Left ventricle myocardium superior (tissue), 1 donor: ENCODE measurements around the gene STIM2. TPM values are rescaled to one million over a fixed set of nuclear protein-coding genes. Genes with fewer than 3 reads are reported as not detected.
"Not testable (repeated sequence)": the region's sequence is repeated elsewhere in the genome, so short reads cannot be mapped to it uniquely, and the experiment has no call there.

Experiments
- ATAC-seq: fragments of 200-7000 bp; cut with Tn5 transposase; one replicate; pipeline ENCODE4 v1.9.1; 2020; ENCODE audit warnings: mild to moderate bottlenecking, moderate library complexity
- DNase-seq: peaks from one replicate; pipeline ENCODE4 v3.0.0-alpha.2; 2020
- intact Hi-C: fragments of 100-400 bp; cut with micrococcal nuclease; formaldehyde crosslinking; loops from one replicate; pipeline ENCODE4 v1.11.0; 2022
- long read RNA-seq: library from polyadenylated mRNA; unstranded; transcript quantifications from one replicate; pipeline ENCODE4 v2.0.0, GENCODE V29; 2021
- total RNA-seq: library from RNA; stranded (reverse); fragmentation: NEBNext Ultra II Directional; extraction: Animal tissue kit (Norgen Biotek cat#: 25700); gene quantifications from one replicate; pipeline ENCODE4 v1.2.1, GENCODE V29; 2021
- donor health status: DM: no; HTN: yes; CAD: no; lungs with severe emphysema.

Gene STIM2
- total RNA-seq = 12.5 TPM
- long read RNA-seq, full-length matches to known transcripts = 2 of 15 reads
- long read RNA-seq, partial matches to known transcripts = 6 of 15 reads
- long read RNA-seq, other reads (novel, unspliced or antisense) = 7 of 15 reads

GRCh38 chr4:26860157-26860921, at the start of gene STIM2:
Gene STIM2, plus strand, starts transcription at chr4:26860841.
- intact Hi-C loops = no loop called here
- DNase-seq = peak; percentile 98
- ATAC-seq = peak; percentile 92

- ATAC-seq, intact Hi-C loops, DNase-seq: not testable (repeated sequence)
These were observed 49.1 kb upstream of the STIM2 start for GRCh38 chr4:26811571-26811970.

- DNase-seq (no peak), ATAC-seq (peak; percentile 66)
- intact Hi-C loops = no loop called here
These were observed 48.5 kb upstream of the STIM2 start for GRCh38 chr4:26812049-26812714.

GRCh38 chr4:26813698-26814097, 46.9 kb upstream of the STIM2 start:
- DNase-seq (peak; percentile 43), ATAC-seq (peak; percentile 45)
- intact Hi-C loops = no loop called here

GRCh38 chr4:26815199-26815598, 45.4 kb upstream of the STIM2 start:
- peak; percentile 44 for ATAC-seq
- intact Hi-C loops = no loop called here
- DNase-seq = no peak

- DNase-seq = no peak
- intact Hi-C loops = no loop called here
- ATAC-seq = no peak
These were observed 44.9 kb upstream of the STIM2 start for GRCh38 chr4:26815706-26816105.

- ATAC-seq (no peak), DNase-seq (no peak)
- intact Hi-C loops = no loop called here
These were observed 41.6 kb upstream of the STIM2 start for GRCh38 chr4:26819026-26819425.

- DNase-seq (no peak), ATAC-seq (no peak)
- intact Hi-C loops = no loop called here
These were observed 41.1 kb upstream of the STIM2 start for GRCh38 chr4:26819478-26820095.

- DNase-seq (no peak), ATAC-seq (no peak)
- intact Hi-C loops = no loop called here
These were observed 40.3 kb upstream of the STIM2 start for GRCh38 chr4:26820346-26820745.

GRCh38 chr4:26821031-26821430, 39.6 kb upstream of the STIM2 start:
- intact Hi-C loops = no loop called here
- DNase-seq (no peak), ATAC-seq (no peak)

GRCh38 chr4:26821677-26822503, 38.8 kb upstream of the STIM2 start:
- DNase-seq = no peak
- ATAC-seq = no peak
- intact Hi-C loops = no loop called here

GRCh38 chr4:26822546-26822945, 38.1 kb upstream of the STIM2 start:
- ATAC-seq (no peak), DNase-seq (no peak)
- intact Hi-C loops = no loop called here

GRCh38 chr4:26822974-26823373, 37.7 kb upstream of the STIM2 start:
- ATAC-seq, DNase-seq, intact Hi-C loops: not testable (repeated sequence)

- intact Hi-C loops = no loop called here
- DNase-seq (no peak), ATAC-seq (no peak)
These were observed 37.1 kb upstream of the STIM2 start for GRCh38 chr4:26823583-26823982.

GRCh38 chr4:26824667-26825066, 36.0 kb upstream of the STIM2 start:
- no peak for ATAC-seq
- no peak for DNase-seq
- intact Hi-C loops = no loop called here

GRCh38 chr4:26826721-26827120, 33.9 kb upstream of the STIM2 start:
- intact Hi-C loops = no loop called here
- DNase-seq = no peak
- peak; percentile 55 for ATAC-seq

- ATAC-seq, DNase-seq, intact Hi-C loops: not testable (repeated sequence)
These were observed 33.3 kb upstream of the STIM2 start for GRCh38 chr4:26827336-26827735.

- intact Hi-C loops = no loop called here
- no peak for DNase-seq
- no peak for ATAC-seq
These were observed 32.8 kb upstream of the STIM2 start for GRCh38 chr4:26827798-26828197.

GRCh38 chr4:26829018-26829417, 31.6 kb upstream of the STIM2 start:
- ATAC-seq (no peak), DNase-seq (no peak)
- intact Hi-C loops = no loop called here
